ENCODE measurements around the gene FBN2.

FBN2 gene

GRCh38 chr5:128532776-128533175, 5.3 kb downstream of the FBN2 start:
- no peaks in the 10 kb centered on the region for H3K4me1 ChIP-seq (ENCODE audit: low read depth, poor library complexity, severe bottlenecking)
- no peaks in the 10 kb centered on the region for H3K27me3 ChIP-seq (ENCODE audit: insufficient read depth, low read depth)
- H3K27ac ChIP-seq = no peak overlapping the region
- no peak for TF ChIP-seq CTCF (conservative IDR thresholded peaks at IDR 0.05; ENCODE audit: low read depth, low read length)
- H3K9ac ChIP-seq = no peak overlapping the region
- no peaks in the 10 kb centered on the region for H3K79me2 ChIP-seq (ENCODE audit: insufficient read depth, low read depth)
- H3K4me3 ChIP-seq (IDR thresholded peaks at IDR 0.05; ENCODE audit: insufficient read depth, low read depth, low read length) = no peak overlapping the region
- H4K20me1 ChIP-seq (ENCODE audit: insufficient read depth) = no peaks in the 10 kb centered on the region
- no peak overlapping the region for H2AFZ ChIP-seq (ENCODE audit: low read depth)
- no peaks in the 10 kb centered on the region for H3K36me3 ChIP-seq (ENCODE audit: insufficient read depth)
- H3K4me2 ChIP-seq = no peak overlapping the region

- no peak overlapping the region for H3K27ac ChIP-seq
- H2AFZ ChIP-seq (ENCODE audit: low read depth) = no peak overlapping the region
These were observed 5.9 kb downstream of the FBN2 start for GRCh38 chr5:128532127-128532526.

GRCh38 chr5:128528637-128529255, 9.3 kb downstream of the FBN2 start:
- no peak overlapping the region for H3K4me2 ChIP-seq
- H3K4me3 ChIP-seq (IDR thresholded peaks at IDR 0.05; ENCODE audit: insufficient read depth, low read depth, low read length) = no peak overlapping the region
- no peaks in the 10 kb centered on the region for H3K36me3 ChIP-seq (ENCODE audit: insufficient read depth)
- no peak overlapping the region for H3K9ac ChIP-seq
- H4K20me1 ChIP-seq (ENCODE audit: insufficient read depth) = no peaks in the 10 kb centered on the region
- no peak for TF ChIP-seq CTCF (conservative IDR thresholded peaks at IDR 0.05; ENCODE audit: low read depth, low read length)
- no peaks in the 10 kb centered on the region for H3K27me3 ChIP-seq (ENCODE audit: insufficient read depth, low read depth)
- H3K4me1 ChIP-seq (ENCODE audit: low read depth, poor library complexity, severe bottlenecking) = no peaks in the 10 kb centered on the region
- H3K27ac ChIP-seq = no peak overlapping the region
- no peak overlapping the region for H2AFZ ChIP-seq (ENCODE audit: low read depth)
- no peaks in the 10 kb centered on the region for H3K79me2 ChIP-seq (ENCODE audit: insufficient read depth, low read depth)

More at GRCh38 chr5:128532127-128532526, 5.9 kb downstream of the FBN2 start:
- no peaks in the 10 kb centered on the region for H3K27me3 ChIP-seq (ENCODE audit: insufficient read depth, low read depth)
- no peak overlapping the region for H3K4me3 ChIP-seq (IDR thresholded peaks at IDR 0.05; ENCODE audit: insufficient read depth, low read depth, low read length)
- H3K4me1 ChIP-seq (ENCODE audit: low read depth, poor library complexity, severe bottlenecking) = no peaks in the 10 kb centered on the region
- no peaks in the 10 kb centered on the region for H3K79me2 ChIP-seq (ENCODE audit: insufficient read depth, low read depth)
- H4K20me1 ChIP-seq (ENCODE audit: insufficient read depth) = no peaks in the 10 kb centered on the region
- H3K4me2 ChIP-seq = no peak overlapping the region
- H3K9ac ChIP-seq = no peak overlapping the region
- TF ChIP-seq CTCF (conservative IDR thresholded peaks at IDR 0.05; ENCODE audit: low read depth, low read length) = no peak
- no peaks in the 10 kb centered on the region for H3K36me3 ChIP-seq (ENCODE audit: insufficient read depth)

GRCh38 chr5:128528126-128528525, 9.9 kb downstream of the FBN2 start:
- H3K27ac ChIP-seq = no peak overlapping the region
- no peak overlapping the region for H3K4me3 ChIP-seq (IDR thresholded peaks at IDR 0.05; ENCODE audit: insufficient read depth, low read depth, low read length)
- H2AFZ ChIP-seq (ENCODE audit: low read depth) = no peak overlapping the region
- H3K36me3 ChIP-seq (ENCODE audit: insufficient read depth) = no peaks in the 10 kb centered on the region
- no peaks in the 10 kb centered on the region for H4K20me1 ChIP-seq (ENCODE audit: insufficient read depth)
- TF ChIP-seq CTCF (conservative IDR thresholded peaks at IDR 0.05; ENCODE audit: low read depth, low read length) = no peak
- no peak overlapping the region for H3K9ac ChIP-seq
- no peaks in the 10 kb centered on the region for H3K27me3 ChIP-seq (ENCODE audit: insufficient read depth, low read depth)
- no peaks in the 10 kb centered on the region for H3K79me2 ChIP-seq (ENCODE audit: insufficient read depth, low read depth)
- no peaks in the 10 kb centered on the region for H3K4me1 ChIP-seq (ENCODE audit: low read depth, poor library complexity, severe bottlenecking)
- no peak overlapping the region for H3K4me2 ChIP-seq
